Fibroblast of gingiva (primary cell): Measurements from ENCODE around the gene NKAIN2.
"Not testable (repeated sequence)": the region's sequence is repeated elsewhere in the genome, so short reads cannot be mapped to it uniquely, and the experiment has no call there.

Experiments
- DNase-seq: peaks from one replicate; pipeline ENCODE4 v3.0.0-alpha.2; 2011; ENCODE audit warnings: low read depth

NKAIN2 gene

DNA sequence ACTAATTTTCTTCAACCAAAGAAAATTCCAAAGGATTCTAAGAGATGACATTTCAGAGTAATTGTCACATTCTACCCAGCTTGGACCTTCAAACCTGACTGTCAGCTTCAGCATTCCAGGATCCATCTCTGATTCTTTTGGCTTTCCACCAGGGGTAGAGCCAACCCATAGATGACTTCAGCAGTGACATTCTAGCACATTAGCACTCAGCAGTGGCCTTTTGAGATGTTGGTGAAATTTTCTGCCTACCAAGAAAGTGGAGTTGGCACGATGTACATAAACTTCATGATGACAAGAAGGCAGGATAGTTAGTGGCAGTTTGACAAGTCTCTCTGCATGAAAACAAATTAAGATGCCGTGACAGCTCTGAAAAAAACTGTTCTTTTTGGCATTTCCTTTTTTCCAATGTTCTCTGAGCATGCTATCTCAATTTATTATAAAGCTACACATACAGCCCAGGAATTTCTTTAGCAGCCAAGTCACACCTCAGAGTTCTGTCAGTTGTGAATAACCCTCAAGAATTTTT is 692.1 kb downstream of the NKAIN2 start:
- DNase-seq, result no peak

- DNase-seq, result no peak
Observed at GRCh38 chr6:124496334-124496733, 692.7 kb downstream of the NKAIN2 start.

DNA sequence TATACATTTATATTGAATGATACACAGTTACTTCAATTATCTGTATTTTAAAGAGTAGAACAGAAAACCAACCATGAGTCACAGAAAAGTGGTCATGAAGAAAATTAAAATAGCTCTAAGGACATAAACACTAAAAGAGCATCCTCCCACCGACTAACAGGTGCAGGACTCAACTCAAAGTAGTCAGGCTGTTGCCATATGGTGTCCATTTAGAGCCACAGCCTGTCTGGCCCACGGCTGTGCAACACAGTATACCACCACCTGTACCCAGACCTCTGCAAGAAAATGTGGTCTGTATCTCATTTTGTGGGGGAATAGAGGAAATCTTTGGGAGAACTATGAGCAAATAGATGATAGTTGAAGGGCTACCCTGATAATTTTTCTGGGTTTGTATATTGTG is 708.8 kb downstream of the NKAIN2 start:
- no peak for DNase-seq

DNA sequence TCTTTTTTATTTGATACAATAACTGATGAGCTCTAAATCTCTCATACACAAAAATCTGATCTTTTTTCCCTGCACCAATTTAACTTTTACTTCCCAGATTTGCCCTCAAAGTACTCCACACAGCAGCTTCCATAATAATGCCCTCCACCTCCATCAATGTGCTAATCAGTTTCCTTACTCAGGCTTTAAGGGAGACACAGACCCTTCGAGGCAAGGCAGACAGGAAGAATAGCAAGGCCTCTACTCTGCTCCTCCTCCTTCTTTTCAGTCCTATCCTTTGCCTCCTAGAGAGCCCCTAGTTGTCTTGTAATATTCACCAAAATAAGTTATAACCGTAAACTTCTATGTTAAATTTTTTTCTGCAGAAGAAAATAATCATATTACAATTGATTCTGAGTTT is 713.7 kb downstream of the NKAIN2 start:
- no peak for DNase-seq

- DNase-seq, result no peak
Observed at GRCh38 chr6:124520514-124520913, 716.8 kb downstream of the NKAIN2 start.

- DNase-seq, result no peak
Observed at GRCh38 chr6:124522335-124522734, 718.7 kb downstream of the NKAIN2 start.

- DNase-seq, result no peak
Observed at GRCh38 chr6:124524491-124525200, 721.0 kb downstream of the NKAIN2 start.

- DNase-seq, result no peak
Observed at GRCh38 chr6:124530926-124531325, 727.3 kb downstream of the NKAIN2 start.

GRCh38 chr6:124535299-124535698 is 731.6 kb downstream of the NKAIN2 start:
- DNase-seq, result no peak

DNA sequence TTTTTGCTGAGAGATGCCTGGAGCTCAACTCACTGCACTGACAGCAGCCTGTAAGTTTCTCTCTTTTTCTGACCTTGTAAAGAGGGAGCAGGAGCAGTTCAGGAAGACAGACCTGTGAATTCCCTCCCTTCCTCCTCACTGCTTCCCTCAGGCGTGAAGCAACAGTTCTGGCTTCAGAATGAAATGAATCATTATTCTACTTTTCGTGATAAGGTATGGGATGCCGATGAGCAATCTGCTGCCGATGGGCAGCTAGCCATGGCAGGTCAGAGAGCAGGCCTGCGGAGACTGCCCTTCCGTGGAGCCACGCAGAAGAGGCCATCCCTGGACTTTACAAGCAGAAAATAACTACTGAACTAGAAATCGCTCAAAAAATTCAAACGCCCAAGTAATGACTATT is 732.1 kb downstream of the NKAIN2 start:
- no peak for DNase-seq

DNA sequence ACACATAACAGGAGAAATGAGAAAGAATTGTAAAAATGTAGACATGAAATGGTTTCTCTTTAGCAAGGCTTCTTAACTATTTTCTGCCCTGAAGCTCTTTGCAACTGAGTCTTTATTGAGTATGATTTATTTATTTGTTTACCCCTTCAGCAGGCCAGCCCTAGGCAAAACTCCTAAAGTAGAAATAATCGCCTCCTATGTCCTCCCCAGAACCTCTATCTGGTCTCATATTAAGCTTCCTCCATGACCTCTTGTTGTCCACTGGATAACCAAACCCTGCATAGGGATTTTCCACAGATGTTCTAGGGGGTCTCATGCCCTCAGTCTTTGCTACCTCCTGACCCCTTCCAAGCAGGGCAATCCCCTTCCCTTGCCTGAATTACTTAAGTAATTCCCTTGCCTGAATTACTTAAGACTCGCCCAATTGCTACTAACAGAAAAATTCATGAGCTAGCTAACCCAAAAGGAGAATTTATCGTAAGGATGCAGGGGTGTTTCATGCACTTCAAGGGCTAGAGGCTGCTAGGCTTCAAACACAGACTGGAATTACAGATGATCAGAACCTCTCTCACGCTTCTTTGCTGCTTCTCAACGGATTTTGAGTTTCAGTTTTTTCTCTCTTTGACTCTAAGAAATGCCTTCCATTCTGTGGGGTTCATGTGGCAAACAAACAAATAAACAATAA is 732.6 kb downstream of the NKAIN2 start:
- no peak for DNase-seq

- no peak for DNase-seq
Observed at GRCh38 chr6:124536842-124537191, 733.2 kb downstream of the NKAIN2 start.

DNA sequence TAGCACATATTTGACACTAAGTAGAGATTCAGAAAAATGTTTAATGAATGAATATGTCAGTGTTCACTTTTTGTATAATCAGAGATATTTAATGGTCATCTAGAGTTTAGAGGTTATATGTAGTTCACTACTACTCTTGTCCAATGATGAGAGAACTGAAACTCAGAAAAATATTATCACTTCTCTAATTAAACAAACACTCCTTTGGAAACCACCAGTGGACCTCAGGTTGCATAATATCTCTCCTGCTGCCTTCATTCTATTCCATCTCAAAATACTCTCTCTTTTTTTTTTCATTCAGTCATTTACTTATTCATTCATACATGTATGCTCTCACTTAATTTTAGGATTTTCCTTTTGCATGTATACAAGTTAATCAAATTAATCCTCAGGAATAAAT is 735.4 kb downstream of the NKAIN2 start:
- DNase-seq, result no peak

- DNase-seq, result no peak
Observed at GRCh38 chr6:124541573-124541972, 737.9 kb downstream of the NKAIN2 start.

DNA sequence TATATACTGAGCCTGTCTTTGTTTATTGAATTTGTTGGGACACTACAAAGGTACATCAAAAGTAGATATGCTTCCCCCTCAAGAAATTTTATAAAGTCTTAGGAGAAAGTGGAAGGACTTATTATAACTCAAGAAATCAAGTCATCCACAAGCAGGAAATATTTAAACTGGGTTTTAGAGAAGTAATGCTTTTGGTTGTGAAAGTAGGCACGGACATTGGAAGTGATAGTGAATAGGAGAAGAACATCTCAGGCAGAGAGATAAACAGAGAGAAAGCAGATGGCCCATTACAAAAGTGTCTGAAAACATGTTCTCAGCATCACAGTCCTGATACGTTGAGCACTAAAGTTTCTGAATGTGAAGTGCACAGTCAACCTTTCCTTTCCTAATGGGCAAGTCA is 742.9 kb downstream of the NKAIN2 start:
- no peak for DNase-seq

- DNase-seq, result no peak
Observed at GRCh38 chr6:124551711-124552233, 748.1 kb downstream of the NKAIN2 start.

- no peak for DNase-seq
Observed at GRCh38 chr6:124557873-124558272, 754.2 kb downstream of the NKAIN2 start.

GRCh38 chr6:124560078-124560477 is 756.4 kb downstream of the NKAIN2 start:
- DNase-seq, result not testable (repeated sequence)

GRCh38 chr6:124560873-124561567 is 757.4 kb downstream of the NKAIN2 start:
- DNase-seq, result no peak

GRCh38 chr6:124561635-124562130 is 758.0 kb downstream of the NKAIN2 start:
- DNase-seq, result no peak

- DNase-seq, result not testable (repeated sequence)
Observed at GRCh38 chr6:124564125-124564524, 760.5 kb downstream of the NKAIN2 start.

DNA sequence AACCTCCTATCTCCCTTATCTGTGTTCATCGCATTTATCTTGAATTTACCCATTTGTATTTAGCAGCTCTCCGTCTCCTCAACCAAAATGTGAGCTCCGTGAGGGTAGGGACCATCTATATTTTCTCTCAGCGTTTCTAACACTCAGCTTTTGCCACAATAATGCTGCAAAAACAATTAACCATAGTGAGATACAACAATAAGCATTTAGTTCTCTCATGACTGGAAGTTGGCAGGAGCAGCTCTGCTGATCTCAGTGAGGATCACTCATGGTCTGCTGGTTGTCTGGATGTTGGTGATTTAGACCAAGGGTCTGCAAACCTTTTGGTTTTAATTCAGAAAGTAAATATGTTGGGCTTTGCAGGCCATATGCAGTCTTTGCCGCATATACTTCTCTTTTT is 763.7 kb downstream of the NKAIN2 start:
- no peak for DNase-seq

DNA sequence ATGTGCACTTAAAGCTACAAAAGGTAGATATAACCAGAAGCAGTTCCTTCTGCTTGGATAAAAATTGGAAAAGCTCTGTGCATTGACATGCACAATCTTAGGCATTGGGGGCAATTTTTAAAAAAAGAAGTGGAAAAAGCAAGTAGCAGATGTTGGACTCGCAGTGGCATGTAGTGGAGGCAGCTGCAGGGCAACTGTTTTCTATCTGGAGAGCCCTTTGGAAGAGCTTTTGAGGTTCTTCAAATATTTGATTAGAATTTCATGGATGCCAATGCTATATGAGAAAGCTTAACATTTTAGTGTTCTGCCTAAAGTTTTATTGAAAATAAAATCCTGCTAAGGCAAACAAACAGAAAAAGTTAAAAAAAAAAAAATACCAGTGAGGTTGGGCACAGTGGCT is 770.3 kb downstream of the NKAIN2 start:
- no peak for DNase-seq
